Muscle layer of duodenum (tissue), 2 donors: ENCODE data around the gene RRN3.
"Not testable (repeated sequence)": the region's sequence is repeated elsewhere in the genome, so short reads cannot be mapped to it uniquely, and the experiment has no call there.

ENCODE experiments used
- H3K27ac ChIP-seq: one replicate; pipeline ENCODE4 v1.7.0; 2013; ENCODE audit warnings: mild to moderate bottlenecking, low read length
- H3K27me3 ChIP-seq: one replicate; pipeline ENCODE4 v1.7.0; 2013; ENCODE audit warnings: low read depth, mild to moderate bottlenecking, control low read depth, low read length
- H3K36me3 ChIP-seq, 2 donors: one replicate each; pipeline ENCODE4 v1.7.0; 2013; ENCODE audit warnings: low read length in 2 of 2, control low read depth in 1 of 2, mild to moderate bottlenecking in 1 of 2; ENCODE audit not compliant: insufficient read depth in 2 of 2, control insufficient read depth in 1 of 2
- H3K4me1 ChIP-seq, 2 donors: one replicate each; pipeline ENCODE4 v1.7.0; 2013; ENCODE audit warnings: low read length in 2 of 2, mild to moderate bottlenecking in 2 of 2, control low read depth in 1 of 2, moderate library complexity in 1 of 2; ENCODE audit not compliant: insufficient read depth in 2 of 2, control insufficient read depth in 1 of 2
- H3K4me3 ChIP-seq, 2 donors: one replicate each; pipeline ENCODE4 v1.7.0; 2013; ENCODE audit warnings: low read length in 2 of 2, low read depth in 1 of 2, mild to moderate bottlenecking in 1 of 2
- H3K9me3 ChIP-seq, 2 donors: one replicate each; pipeline ENCODE4 v1.7.0; 2013; ENCODE audit warnings: low read length in 2 of 2, control low read depth in 1 of 2, mild to moderate bottlenecking in 1 of 2; ENCODE audit not compliant: control insufficient read depth in 1 of 2
- donor health status: healthy.

Gene RRN3

DNA sequence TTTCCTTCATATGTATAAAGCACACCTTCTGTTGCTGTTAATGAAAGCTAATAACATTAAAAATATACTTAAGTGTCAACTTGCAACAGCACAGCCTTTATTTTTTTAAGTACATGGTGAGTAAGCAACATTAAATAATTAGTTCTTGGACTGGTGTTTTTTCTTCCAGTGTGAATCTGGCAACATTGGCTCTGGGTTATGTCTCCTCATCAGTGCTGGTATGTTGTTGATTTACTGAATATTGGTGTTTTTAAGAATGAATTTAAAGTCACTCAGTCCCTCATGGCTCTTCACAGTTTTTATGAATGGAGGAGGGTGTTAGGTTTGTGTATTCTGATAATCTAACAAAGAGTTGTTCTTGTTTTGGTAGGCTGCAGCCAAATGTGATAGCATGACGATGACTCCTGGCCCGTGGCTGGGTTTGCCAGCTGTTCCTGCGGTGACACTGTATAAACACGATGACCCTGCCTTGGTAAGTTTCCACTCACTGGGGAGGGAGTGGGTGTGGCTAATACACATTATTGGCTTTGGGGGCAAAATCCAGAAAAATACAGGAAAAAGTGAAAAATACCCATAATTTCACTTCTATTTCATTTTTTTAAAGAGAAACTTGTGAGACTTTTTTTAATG, 77.0 kb downstream of the RRN3 start:
- H3K4me1 ChIP-seq: peaks cover 0 to 15% of the 10 kb centered on the region in 2 donors
- H3K4me3 ChIP-seq, H3K27me3 ChIP-seq, H3K9me3 ChIP-seq, H3K27ac ChIP-seq: not testable (repeated sequence)
- peaks cover 16 to 41% of the 10 kb centered on the region in 2 donors for H3K36me3 ChIP-seq

DNA sequence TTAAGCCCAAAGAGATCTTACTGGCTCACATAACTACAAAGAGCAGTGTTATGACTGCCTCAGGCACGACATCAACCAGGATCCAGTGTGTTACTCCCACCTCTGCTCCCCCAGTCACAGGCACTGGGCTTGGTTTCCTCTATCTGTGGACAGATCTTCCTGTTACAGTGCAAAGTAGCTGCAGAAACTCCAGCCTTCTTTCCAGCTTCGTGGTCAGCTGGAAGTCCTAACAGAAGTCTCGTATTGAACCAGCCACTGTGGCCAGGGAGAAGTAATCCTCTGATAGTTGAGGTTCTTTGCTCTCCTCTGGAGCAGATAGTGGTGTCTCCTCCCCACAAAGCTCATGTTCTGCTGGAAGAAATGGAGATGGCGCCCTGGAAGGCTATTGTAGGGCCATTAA, 77.7 kb downstream of the RRN3 start:
- H3K4me1 ChIP-seq: peaks cover 0 to 15% of the 10 kb centered on the region in 2 donors
- peaks cover 11 to 36% of the 10 kb centered on the region in 2 donors for H3K36me3 ChIP-seq
- H3K4me3 ChIP-seq, H3K9me3 ChIP-seq, H3K27ac ChIP-seq, H3K27me3 ChIP-seq: not testable (repeated sequence)

DNA sequence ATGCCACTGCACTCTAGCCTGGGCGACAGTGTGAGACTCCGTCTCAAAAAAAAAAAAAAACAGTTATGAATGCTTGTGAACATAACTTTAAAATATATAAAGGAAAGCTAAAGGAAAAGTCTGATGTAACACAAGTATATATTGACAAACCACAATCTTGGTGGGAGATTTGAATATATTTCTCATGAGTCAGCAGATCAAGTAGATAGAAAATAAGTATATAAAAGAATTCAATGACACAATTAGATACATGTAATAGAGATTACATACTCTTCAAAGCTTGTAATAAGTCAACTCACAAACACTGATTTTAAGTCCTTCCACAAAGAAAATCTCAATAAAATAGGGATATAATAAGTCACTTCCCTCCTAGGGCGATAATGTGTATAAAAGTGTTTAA, 78.4 kb downstream of the RRN3 start:
- Histone ChIP-seq H3K36me3 (peaks cover 15 to 33% of the 10 kb centered on the region in 2 donors), H3K4me1 (peaks cover 0 to 15% of the 10 kb centered on the region in 2 donors)
- H3K4me3 ChIP-seq, H3K9me3 ChIP-seq, H3K27ac ChIP-seq, H3K27me3 ChIP-seq: not testable (repeated sequence)

DNA sequence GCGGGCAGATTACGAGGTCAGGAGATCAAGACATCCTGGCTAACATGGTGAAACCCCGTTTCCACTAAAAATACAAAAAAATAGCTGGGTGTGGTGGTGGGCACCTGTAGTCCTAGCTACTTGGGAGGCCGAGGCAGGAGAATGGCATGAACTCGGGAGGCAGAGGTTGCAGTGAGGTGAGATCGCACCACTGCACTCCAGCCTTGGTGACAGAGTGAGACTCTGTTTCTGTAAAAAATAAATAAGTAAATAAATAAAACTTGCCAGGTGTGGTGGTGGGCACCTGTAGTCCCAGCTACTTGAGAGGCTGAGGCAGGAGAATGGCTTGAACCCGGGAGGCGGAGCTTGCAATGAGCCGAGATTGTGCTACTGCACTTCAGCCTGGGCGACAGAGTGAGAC, 81.1 kb downstream of the RRN3 start:
- H3K9me3 ChIP-seq, H3K27me3 ChIP-seq, H3K27ac ChIP-seq, H3K4me3 ChIP-seq: not testable (repeated sequence)
- Histone ChIP-seq H3K4me1 (peaks cover 0 to 15% of the 10 kb centered on the region in 2 donors), H3K36me3 (peaks cover 15 to 18% of the 10 kb centered on the region in 2 donors)
